IPS DF 6.9 (cell line): ENCODE results near the gene GULP1.

Source experiments
- DNase-seq: peaks from one replicate; pipeline ENCODE4 v3.0.0-alpha.2; 2013; ENCODE audit warnings: low read depth, low spot score
- H3K27ac ChIP-seq: one replicate; pipeline ENCODE4 v1.5.1; 2013; ENCODE audit warnings: low read length, control low read depth
- H3K27me3 ChIP-seq: 2 replicates; pipeline ENCODE4 v1.6.1; 2013; ENCODE audit warnings: mild to moderate bottlenecking, low read length; ENCODE audit not compliant: control insufficient read depth, insufficient read depth
- H3K36me3 ChIP-seq: 2 replicates; pipeline ENCODE4 v1.6.1; 2013; ENCODE audit warnings: low read length; ENCODE audit not compliant: control insufficient read depth, insufficient read depth
- H3K4me1 ChIP-seq: 2 replicates; pipeline ENCODE4 v1.6.1; 2013; ENCODE audit warnings: low read length; ENCODE audit not compliant: control insufficient read depth, insufficient read depth
- H3K4me3 ChIP-seq: 2 replicates; pipeline ENCODE4 v1.5.1; 2013; ENCODE audit warnings: mild to moderate bottlenecking, low read length
- H3K9me3 ChIP-seq: 2 replicates; pipeline ENCODE4 v1.6.1; 2013; ENCODE audit warnings: low read length, inconsistent platforms; ENCODE audit not compliant: control insufficient read depth, insufficient read depth
- WGBS: extraction: QIAGEN DNeasy Blood & Tissue Kit; methylation state at CpG from one replicate; pipeline ENCODE4 v1.1.7; 2013; ENCODE audit warnings: mixed read lengths, missing lambda C conversion rate; ENCODE audit not compliant: insufficient read length, insufficient coverage; 5-methylcytosine and 5-hydroxymethylcytosine counted together

Gene GULP1

GRCh38 chr2:188414869-188415753, 123.4 kb downstream of the GULP1 start:
- no peak overlapping the region for H3K27ac ChIP-seq
- WGBS: no CpG with 5 or more reads among the region's 1 CpG
- no peak for DNase-seq

GRCh38 chr2:188415754-188416083, 124.0 kb downstream of the GULP1 start:
- WGBS: no CpG with 5 or more reads among the region's 1 CpG

More at GRCh38 chr2:188414869-188415753, 123.4 kb downstream of the GULP1 start:
- Histone ChIP-seq H3K27me3 (no peaks in the 10 kb centered on the region), H3K9me3 (no peaks in the 10 kb centered on the region), H3K4me3 (no peak overlapping the region), H3K36me3 (no peaks in the 10 kb centered on the region), H3K4me1 (no peaks in the 10 kb centered on the region)

GRCh38 chr2:188416367-188416766, 124.7 kb downstream of the GULP1 start:
- Histone ChIP-seq H3K4me1 (no peaks in the 10 kb centered on the region), H3K4me3 (no peak overlapping the region), H3K27me3 (no peaks in the 10 kb centered on the region), H3K9me3 (no peaks in the 10 kb centered on the region), H3K27ac (no peak overlapping the region), H3K36me3 (no peaks in the 10 kb centered on the region)
- DNase-seq: no peak

More at GRCh38 chr2:188415754-188416083, 124.0 kb downstream of the GULP1 start:
- Histone ChIP-seq H3K9me3 (no peaks in the 10 kb centered on the region), H3K4me3 (no peak overlapping the region), H3K27me3 (no peaks in the 10 kb centered on the region), H3K27ac (no peak overlapping the region), H3K4me1 (no peaks in the 10 kb centered on the region), H3K36me3 (no peaks in the 10 kb centered on the region)
- no peak for DNase-seq

GRCh38 chr2:188422726-188423125, 131.1 kb downstream of the GULP1 start:
- Histone ChIP-seq H3K9me3 (no peaks in the 10 kb centered on the region), H3K27ac (no peak overlapping the region), H3K36me3 (no peaks in the 10 kb centered on the region), H3K4me1 (peaks cover 1% of the 10 kb centered on the region; the same call in 1 of the 2 replicates), H3K4me3 (no peak overlapping the region), H3K27me3 (no peaks in the 10 kb centered on the region)
- no CpG with 5 or more reads among the region's 1 CpG for WGBS
- DNase-seq: no peak

- Histone ChIP-seq H3K36me3 (no peaks in the 10 kb centered on the region), H3K9me3 (no peaks in the 10 kb centered on the region), H3K27me3 (no peaks in the 10 kb centered on the region), H3K27ac (no peak overlapping the region), H3K4me1 (peaks cover 1% of the 10 kb centered on the region; the same call in 1 of the 2 replicates), H3K4me3 (no peak overlapping the region)
- no CpG with 5 or more reads among the region's 2 CpGs for WGBS
- no peak for DNase-seq
Observed at GRCh38 chr2:188425266-188425665, 133.6 kb downstream of the GULP1 start.

GRCh38 chr2:188426121-188426520, 134.4 kb downstream of the GULP1 start:
- no peaks in the 10 kb centered on the region for H3K9me3 ChIP-seq
- H3K27ac ChIP-seq: no peak overlapping the region
- peaks cover 1% of the 10 kb centered on the region; the same call in 1 of the 2 replicates for H3K4me1 ChIP-seq
- no peaks in the 10 kb centered on the region for H3K27me3 ChIP-seq
- WGBS: 100% methylated on average over 1 of the region's 2 CpGs
- DNase-seq: no peak
- no peaks in the 10 kb centered on the region for H3K36me3 ChIP-seq
- H3K4me3 ChIP-seq: no peak overlapping the region

GRCh38 chr2:188430705-188431104, 139.0 kb downstream of the GULP1 start:
- no peak overlapping the region for H3K27ac ChIP-seq
- no peak overlapping the region for H3K4me3 ChIP-seq
- no peaks in the 10 kb centered on the region for H3K9me3 ChIP-seq
- no peak for DNase-seq
- WGBS: 100% methylated on average over 1 of the region's 1 CpG
- H3K4me1 ChIP-seq: peaks cover 1% of the 10 kb centered on the region; the same call in 1 of the 2 replicates
- no peaks in the 10 kb centered on the region for H3K36me3 ChIP-seq
- no peaks in the 10 kb centered on the region for H3K27me3 ChIP-seq

GRCh38 chr2:188434018-188434417, 142.3 kb downstream of the GULP1 start:
- Histone ChIP-seq H3K27ac (no peak overlapping the region), H3K4me1 (no peaks in the 10 kb centered on the region), H3K27me3 (no peaks in the 10 kb centered on the region), H3K36me3 (no peaks in the 10 kb centered on the region), H3K4me3 (no peak overlapping the region), H3K9me3 (no peaks in the 10 kb centered on the region)
- WGBS: no CpG with 5 or more reads among the region's 1 CpG
- DNase-seq: no peak

GRCh38 chr2:188435115-188435514, 143.4 kb downstream of the GULP1 start:
- no CpG with 5 or more reads among the region's 2 CpGs for WGBS

GRCh38 chr2:188437537-188437936, 145.9 kb downstream of the GULP1 start:
- Histone ChIP-seq H3K4me3 (no peak overlapping the region), H3K27ac (no peak overlapping the region), H3K27me3 (no peaks in the 10 kb centered on the region), H3K36me3 (no peaks in the 10 kb centered on the region), H3K9me3 (no peaks in the 10 kb centered on the region), H3K4me1 (peaks cover 1% of the 10 kb centered on the region; the same call in 1 of the 2 replicates)
- no peak for DNase-seq
- WGBS: no CpG with 5 or more reads among the region's 3 CpGs

More at GRCh38 chr2:188435115-188435514, 143.4 kb downstream of the GULP1 start:
- H3K27me3 ChIP-seq: no peaks in the 10 kb centered on the region
- H3K27ac ChIP-seq: no peak overlapping the region
- no peaks in the 10 kb centered on the region for H3K9me3 ChIP-seq
- DNase-seq: no peak
- no peaks in the 10 kb centered on the region for H3K36me3 ChIP-seq
- no peak overlapping the region for H3K4me3 ChIP-seq
- H3K4me1 ChIP-seq: peaks cover 1% of the 10 kb centered on the region; the same call in 1 of the 2 replicates

- no peak for DNase-seq
- Histone ChIP-seq H3K27ac (no peak overlapping the region), H3K36me3 (no peaks in the 10 kb centered on the region), H3K4me3 (no peak overlapping the region), H3K27me3 (no peaks in the 10 kb centered on the region), H3K4me1 (peaks cover 1% of the 10 kb centered on the region; the same call in 1 of the 2 replicates), H3K9me3 (no peaks in the 10 kb centered on the region)
Observed at GRCh38 chr2:188439986-188440385, 148.3 kb downstream of the GULP1 start.
